Vagina (tissue), 2 donors: ENCODE measurements around the gene EPOP. TPM values are rescaled to one million over a fixed set of nuclear protein-coding genes. Genes with fewer than 3 reads are reported as not detected.

Experiments
- DNase-seq, 2 donors: peaks; one replicate each; pipeline ENCODE4 v3.0.0-alpha.2; 2017; ENCODE audit errors: extremely low spot score in 2 of 2
- H3K27ac ChIP-seq: fragments of 200-600 bp; sonication (generic); one replicate; pipeline ENCODE4 v1.5.1; 2019
- H3K27me3 ChIP-seq: fragments of 200-600 bp; sonication (generic); one replicate; pipeline ENCODE4 v1.5.1; 2019
- H3K36me3 ChIP-seq, 2 donors: fragments of 200-600 bp; sonication (generic); one replicate each; pipeline ENCODE4 v1.5.1; 2017 to 2019
- H3K4me1 ChIP-seq: fragments of 200-600 bp; sonication (generic); one replicate; pipeline ENCODE4 v1.5.1; 2019
- H3K4me3 ChIP-seq, 2 donors: fragments of 200-600 bp; sonication (generic); 1 replicate in 1 of 2; 2 replicates in 1 of 2; pipeline ENCODE4 v1.5.1; 2016 to 2019
- H3K9me3 ChIP-seq: fragments of 200-600 bp; sonication (generic); one replicate; pipeline ENCODE4 v1.5.1; 2019
- CTCF ChIP-seq, 3 experiments: fragments of 450-650 bp in 2 of 3; fragments of 200-600 bp in 1 of 3; sonication (generic) in 1 of 3; IDR thresholded peaks; one replicate each; pipeline ENCODE4 v1.5.1; 2017 to 2019; ENCODE audit warnings: antibody characterized with exemption in 3 of 3, mild to moderate bottlenecking in 2 of 3, moderate library complexity in 2 of 3
- POLR2A ChIP-seq, 2 donors: fragments of 450-650 bp; IDR thresholded peaks; one replicate each; pipeline ENCODE4 v1.6.1; 2017; ENCODE audit warnings: antibody characterized with exemption in 2 of 2, mild to moderate bottlenecking in 2 of 2, moderate library complexity in 2 of 2
- POLR2AphosphoS5 ChIP-seq, 2 donors: sonication (generic); formaldehyde crosslinking; IDR thresholded peaks; one replicate each; pipeline ENCODE4 v1.9.0; 2017; ENCODE audit warnings: antibody characterized with exemption in 2 of 2, mild to moderate bottlenecking in 2 of 2, low read depth in 1 of 2; ENCODE audit not compliant: insufficient read depth in 1 of 2
- intact Hi-C: fragments of 100-400 bp; cut with DNase I; formaldehyde crosslinking; loops from one replicate; pipeline ENCODE4 v1.15.1; 2023
- total RNA-seq: library from RNA; depleted of rRNA; stranded (reverse); fragments of >200 nt; gene quantifications from one replicate; pipeline ENCODE4 v1.2.3, GENCODE V29; 2016

Gene EPOP
- total RNA-seq, 1 donor from 2014 or later, result 0.98 TPM

- no peaks in the 10 kb centered on the region for H3K4me1 ChIP-seq
- H3K27me3 ChIP-seq, result peaks cover 6% of the 10 kb centered on the region
- TF ChIP-seq POLR2A (IDR thresholded peaks at IDR 0.05) (no peak), POLR2AphosphoS5 (IDR thresholded peaks at IDR 0.05; ENCODE audit: insufficient read depth in 1 of 2, low read depth in 1 of 2) (no peak), CTCF (IDR thresholded peaks at IDR 0.05) (no peak)
- H3K9me3 ChIP-seq, result no peaks in the 10 kb centered on the region
- intact Hi-C loops, result no loop called here
- no peak overlapping the region for H3K27ac ChIP-seq
- no peaks in the 10 kb centered on the region for H3K36me3 ChIP-seq
- no peak overlapping the region for H3K4me3 ChIP-seq
- DNase-seq, result no peak
These were observed 16.7 kb downstream of the EPOP start for GRCh38 chr17:38657824-38658740.

GRCh38 chr17:38656959-38657823 lies 17.6 kb downstream of the EPOP start:
- Histone ChIP-seq H3K4me1 (no peaks in the 10 kb centered on the region), H3K9me3 (no peaks in the 10 kb centered on the region), H3K27me3 (peaks cover 6% of the 10 kb centered on the region), H3K36me3 (no peaks in the 10 kb centered on the region), H3K4me3 (no peak overlapping the region), H3K27ac (no peak overlapping the region)
- TF ChIP-seq POLR2A (IDR thresholded peaks at IDR 0.05) (no peak), CTCF (IDR thresholded peaks at IDR 0.05) (no peak), POLR2AphosphoS5 (IDR thresholded peaks at IDR 0.05; ENCODE audit: insufficient read depth in 1 of 2, low read depth in 1 of 2) (no peak)
- DNase-seq, result no peak
- intact Hi-C loops, result no loop called here

- Histone ChIP-seq H3K4me3 (no peak overlapping the region), H3K27me3 (peaks cover 6% of the 10 kb centered on the region)
- intact Hi-C loops, result no loop called here
These were observed 20.1 kb downstream of the EPOP start for GRCh38 chr17:38654411-38655398.

GRCh38 chr17:38653679-38654078 lies 21.1 kb downstream of the EPOP start:
- Histone ChIP-seq H3K4me3 (no peak overlapping the region), H3K36me3 (no peaks in the 10 kb centered on the region), H3K27ac (no peak overlapping the region), H3K27me3 (peaks cover 6% of the 10 kb centered on the region), H3K4me1 (no peaks in the 10 kb centered on the region), H3K9me3 (no peaks in the 10 kb centered on the region)
- intact Hi-C loops, result no loop called here
- DNase-seq, result no peak
- TF ChIP-seq POLR2A (IDR thresholded peaks at IDR 0.05) (no peak), CTCF (IDR thresholded peaks at IDR 0.05) (no peak), POLR2AphosphoS5 (IDR thresholded peaks at IDR 0.05; ENCODE audit: insufficient read depth in 1 of 2, low read depth in 1 of 2) (no peak)

More at GRCh38 chr17:38654411-38655398, 20.1 kb downstream of the EPOP start:
- TF ChIP-seq POLR2AphosphoS5 (IDR thresholded peaks at IDR 0.05; ENCODE audit: insufficient read depth in 1 of 2, low read depth in 1 of 2) (no peak), CTCF (IDR thresholded peaks at IDR 0.05) (no peak), POLR2A (IDR thresholded peaks at IDR 0.05) (no peak)
- H3K36me3 ChIP-seq, result no peaks in the 10 kb centered on the region
- H3K9me3 ChIP-seq, result no peaks in the 10 kb centered on the region
- H3K4me1 ChIP-seq, result no peaks in the 10 kb centered on the region
- no peak overlapping the region for H3K27ac ChIP-seq
- no peak for DNase-seq
